Measurements from ENCODE around the gene FBXW8.
A peak's percentile ranks its signal among the peaks of the same experiment; 100 is the strongest.

Gene FBXW8

DNA sequence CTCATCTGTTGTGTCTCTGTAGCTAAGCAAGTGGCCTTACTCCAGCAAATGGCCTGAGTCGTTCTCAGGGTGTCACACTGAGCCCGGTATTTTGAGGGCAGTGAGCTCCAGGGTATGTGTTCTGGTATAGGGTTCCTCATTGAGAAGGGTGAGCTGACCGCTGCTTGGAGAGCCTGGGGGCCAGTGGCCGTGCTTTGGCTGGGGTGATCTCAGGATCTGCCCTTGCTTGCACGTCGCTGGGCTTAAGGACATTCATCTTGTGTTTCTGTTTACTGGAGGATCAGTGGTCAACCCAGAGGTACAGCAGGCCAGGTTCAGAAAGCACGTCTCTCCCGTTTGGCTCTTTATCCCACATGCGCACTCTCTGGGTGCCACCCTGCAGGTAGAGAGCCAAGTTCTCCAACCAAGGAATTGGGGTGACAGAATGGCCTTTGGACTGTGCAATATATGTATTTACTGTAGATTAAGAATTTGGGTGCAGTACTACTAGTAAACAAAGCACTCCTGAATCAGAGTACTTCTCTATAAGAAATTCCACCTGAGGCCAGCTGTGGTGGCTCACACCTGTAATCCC lies 52.1 kb downstream of the FBXW8 start:
- DNase-seq: no peak
- Histone ChIP-seq H3K27me3 (replicated peaks; ENCODE audit: insufficient read depth, low read length) (no peaks in the 10 kb centered on the region), H4K20me1 (ENCODE audit: insufficient read depth, low read length) (no peaks in the 10 kb centered on the region), H3K4me2 (ENCODE audit: low read depth, low read length) (peak overlapping the region; percentile 76; the same call in 1 of the 2 replicates), H3K79me2 (ENCODE audit: low read length) (peaks cover 10% of the 10 kb centered on the region; the same call in 1 of the 2 replicates), H3K4me3 (ENCODE audit: low read length) (no peak overlapping the region; the same call in 1 of the 2 replicates), H3K27ac (ENCODE audit: low read length) (peak overlapping the region; percentile 68; the same call in 1 of the 2 replicates), H3F3A (ENCODE audit: insufficient read depth, low read length) (peaks cover 12% of the 10 kb centered on the region; the same call in 1 of the 2 replicates), H2AFZ (ENCODE audit: low read length) (0 out of 2 replicates have a peak overlapping the region, but pooled peaks have one; percentile 31), H3K9me3 (replicated peaks; ENCODE audit: insufficient read depth, low read length) (no peaks in the 10 kb centered on the region), H3K4me1 (ENCODE audit: low read length) (peaks cover 40% of the 10 kb centered on the region), H3K9ac (ENCODE audit: low read length) (peak overlapping the region; percentile 32; the same call in 1 of the 2 replicates), H3K36me3 (replicated peaks; ENCODE audit: insufficient read depth, low read length) (no peaks in the 10 kb centered on the region), H3K9me2 (replicated peaks; ENCODE audit: insufficient read depth, low read length) (no peaks in the 10 kb centered on the region)
- TF ChIP-seq EZH2 (optimal IDR thresholded peaks at IDR 0.05; ENCODE audit: low read depth, low read length) (no peak), EZH2phosphoT487 (IDR thresholded peaks at IDR 0.05; ENCODE audit: low read length) (no peak)
- TF ChIP-seq, protein P1, sequence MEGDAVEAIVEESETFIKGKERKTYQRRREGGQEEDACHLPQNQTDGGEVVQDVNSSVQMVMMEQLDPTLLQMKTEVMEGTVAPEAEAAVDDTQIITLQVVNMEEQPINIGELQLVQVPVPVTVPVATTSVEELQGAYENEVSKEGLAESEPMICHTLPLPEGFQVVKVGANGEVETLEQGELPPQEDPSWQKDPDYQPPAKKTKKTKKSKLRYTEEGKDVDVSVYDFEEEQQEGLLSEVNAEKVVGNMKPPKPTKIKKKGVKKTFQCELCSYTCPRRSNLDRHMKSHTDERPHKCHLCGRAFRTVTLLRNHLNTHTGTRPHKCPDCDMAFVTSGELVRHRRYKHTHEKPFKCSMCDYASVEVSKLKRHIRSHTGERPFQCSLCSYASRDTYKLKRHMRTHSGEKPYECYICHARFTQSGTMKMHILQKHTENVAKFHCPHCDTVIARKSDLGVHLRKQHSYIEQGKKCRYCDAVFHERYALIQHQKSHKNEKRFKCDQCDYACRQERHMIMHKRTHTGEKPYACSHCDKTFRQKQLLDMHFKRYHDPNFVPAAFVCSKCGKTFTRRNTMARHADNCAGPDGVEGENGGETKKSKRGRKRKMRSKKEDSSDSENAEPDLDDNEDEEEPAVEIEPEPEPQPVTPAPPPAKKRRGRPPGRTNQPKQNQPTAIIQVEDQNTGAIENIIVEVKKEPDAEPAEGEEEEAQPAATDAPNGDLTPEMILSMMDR (IDR thresholded peaks at IDR 0.05; ENCODE audit: low read length): no peak

GRCh38 chr12:116964054-116965050 lies 53.6 kb downstream of the FBXW8 start:
- Histone ChIP-seq H3K9ac (ENCODE audit: low read length) (no peak overlapping the region), H4K20me1 (ENCODE audit: insufficient read depth, low read length) (no peaks in the 10 kb centered on the region), H3K4me2 (ENCODE audit: low read depth, low read length) (no peak overlapping the region), H3K9me3 (replicated peaks; ENCODE audit: insufficient read depth, low read length) (no peaks in the 10 kb centered on the region), H3K4me1 (ENCODE audit: low read length) (peaks cover 30% of the 10 kb centered on the region), H3K79me2 (ENCODE audit: low read length) (peaks cover 10% of the 10 kb centered on the region; the same call in 1 of the 2 replicates), H2AFZ (ENCODE audit: low read length) (no peak overlapping the region), H3K27me3 (replicated peaks; ENCODE audit: insufficient read depth, low read length) (no peaks in the 10 kb centered on the region), H3F3A (ENCODE audit: insufficient read depth, low read length) (peaks cover 12% of the 10 kb centered on the region; the same call in 1 of the 2 replicates), H3K36me3 (replicated peaks; ENCODE audit: insufficient read depth, low read length) (no peaks in the 10 kb centered on the region), H3K4me3 (ENCODE audit: low read length) (no peak overlapping the region), H3K27ac (ENCODE audit: low read length) (no peak overlapping the region), H3K9me2 (replicated peaks; ENCODE audit: insufficient read depth, low read length) (no peaks in the 10 kb centered on the region)
- TF ChIP-seq, protein P1 (IDR thresholded peaks at IDR 0.05; ENCODE audit: low read length): no peak
- DNase-seq: no peak

GRCh38 chr12:116968986-116969385 lies 58.2 kb downstream of the FBXW8 start:
- Histone ChIP-seq H3K79me2 (ENCODE audit: low read length) (no peaks in the 10 kb centered on the region), H3K27me3 (replicated peaks; ENCODE audit: insufficient read depth, low read length) (no peaks in the 10 kb centered on the region), H2AFZ (ENCODE audit: low read length) (no peak overlapping the region), H3K9ac (ENCODE audit: low read length) (no peak overlapping the region), H3K9me3 (replicated peaks; ENCODE audit: insufficient read depth, low read length) (no peaks in the 10 kb centered on the region), H3K4me2 (ENCODE audit: low read depth, low read length) (no peak overlapping the region), H3K4me1 (ENCODE audit: low read length) (no peaks in the 10 kb centered on the region), H3K4me3 (ENCODE audit: low read length) (no peak overlapping the region), H3K27ac (ENCODE audit: low read length) (no peak overlapping the region), H4K20me1 (ENCODE audit: insufficient read depth, low read length) (no peaks in the 10 kb centered on the region), H3K9me2 (replicated peaks; ENCODE audit: insufficient read depth, low read length) (no peaks in the 10 kb centered on the region), H3F3A (ENCODE audit: insufficient read depth, low read length) (no peaks in the 10 kb centered on the region), H3K36me3 (replicated peaks; ENCODE audit: insufficient read depth, low read length) (no peaks in the 10 kb centered on the region)
- TF ChIP-seq EZH2 (optimal IDR thresholded peaks at IDR 0.05; ENCODE audit: low read depth, low read length) (no peak), EZH2phosphoT487 (IDR thresholded peaks at IDR 0.05; ENCODE audit: low read length) (no peak)
- TF ChIP-seq, protein P1 (IDR thresholded peaks at IDR 0.05; ENCODE audit: low read length): no peak
- DNase-seq: no peak

Data from MM.1S (cell line).